CD4-positive, CD25-positive, alpha-beta regulatory T cell (primary cell): Measurements from ENCODE around the gene DNAH6. TPM values are rescaled to one million over a fixed set of nuclear protein-coding genes. Genes with fewer than 3 reads are reported as not detected.
"Not testable (repeated sequence)": the region's sequence is repeated elsewhere in the genome, so short reads cannot be mapped to it uniquely, and the experiment has no call there.

Source experiments
- ATAC-seq, 2 donors: fragments of 150-1000 bp; cut with Tn5 transposase; one replicate each; pipeline ENCODE4 v1.10.0; 2021; ENCODE audit warnings: low read depth in 2 of 2, moderate number of reproducible peaks in 2 of 2, moderate library complexity in 1 of 2
- DNase-seq, 3 donors: peaks; one replicate each; pipeline versions ENCODE4 v3.0.0 to v3.0.0-alpha.2; 2012 to 2022; ENCODE audit warnings: mixed read lengths in 1 of 3
- H3K27ac ChIP-seq: one replicate; pipeline ENCODE4 v1.7.0; 2013; ENCODE audit warnings: mild to moderate bottlenecking, low read length; ENCODE audit not compliant: insufficient read depth, poor library complexity, severe bottlenecking
- H3K27me3 ChIP-seq: one replicate; pipeline ENCODE4 v1.7.0; 2013; ENCODE audit warnings: low read length; ENCODE audit not compliant: control insufficient read depth, insufficient read depth
- H3K36me3 ChIP-seq: one replicate; pipeline ENCODE4 v1.7.0; 2013; ENCODE audit warnings: mild to moderate bottlenecking, low read length, moderate library complexity; ENCODE audit not compliant: control insufficient read depth, insufficient read depth
- H3K4me1 ChIP-seq: 2 replicates; pipeline ENCODE4 v1.7.0; 2013; ENCODE audit warnings: mild to moderate bottlenecking, low read length; ENCODE audit not compliant: insufficient read depth, control insufficient read depth, poor library complexity, severe bottlenecking
- H3K4me3 ChIP-seq: one replicate; pipeline ENCODE4 v1.7.0; 2013; ENCODE audit warnings: low read depth, mild to moderate bottlenecking, low read length, moderate library complexity
- H3K9me3 ChIP-seq, 2 experiments: 1 replicate in 1 of 2; 2 replicates in 1 of 2; pipeline ENCODE4 v1.7.0; 2013; ENCODE audit warnings: low read length in 2 of 2, mild to moderate bottlenecking in 1 of 2, moderate library complexity in 1 of 2; ENCODE audit not compliant: control insufficient read depth in 2 of 2
- H3K27ac Mint-ChIP-seq, 3 donors: one replicate each; pipeline ENCODE4 v1.8.0; 2020 to 2022; ENCODE audit warnings: mild to moderate bottlenecking in 3 of 3, mixed read lengths in 3 of 3, moderate library complexity in 2 of 3
- H3K27me3 Mint-ChIP-seq: one replicate; pipeline ENCODE4 v1.8.0; 2022; ENCODE audit warnings: mild to moderate bottlenecking, mixed read lengths
- H3K36me3 Mint-ChIP-seq: one replicate; pipeline ENCODE4 v1.8.0; 2020; ENCODE audit warnings: mixed read lengths
- H3K4me1 Mint-ChIP-seq, 4 donors: one replicate each; pipeline ENCODE4 v1.8.0; 2020 to 2022; ENCODE audit warnings: mixed read lengths in 4 of 4, mild to moderate bottlenecking in 1 of 4
- H3K4me3 Mint-ChIP-seq, 4 donors: one replicate each; pipeline ENCODE4 v1.8.0; 2020 to 2022; ENCODE audit warnings: mild to moderate bottlenecking in 4 of 4, mixed read lengths in 4 of 4, moderate library complexity in 3 of 4
- H3K9me3 Mint-ChIP-seq, 7 donors: one replicate each; pipeline ENCODE4 v1.8.0; 2020 to 2022; ENCODE audit warnings: mixed read lengths in 7 of 7, mild to moderate bottlenecking in 3 of 7, moderate library complexity in 2 of 7
- polyA plus RNA-seq, 4 donors: library from polyadenylated mRNA; unstranded; fragments of 300-500 nt; fragmentation: Illumina TruSeq; gene quantifications; one replicate each; pipeline ENCODE4 v1.2.3, GENCODE V29; 2021
- total RNA-seq: library from RNA; stranded (reverse); gene quantifications from one replicate; pipeline ENCODE4 v1.2.3, GENCODE V29; 2022

DNAH6 gene
- total and polyA plus RNA-seq, 5 donors from 2014 or later: 0.17 to 1.1 (median 0.52) TPM

GRCh38 chr2:84858937-84859336 lies 342.6 kb downstream of the DNAH6 start:
- H3K9me3 ChIP-seq: no peaks in the 10 kb centered on the region
- H3K4me1 Mint-ChIP-seq: peaks cover 20 to 96% (median 69%) of the 10 kb centered on the region in 4 donors
- H3K4me3 Mint-ChIP-seq: peak overlapping the region; percentile 39 to 81 (median 75)
- peak overlapping the region; percentile 92 to 97 (median 97) for H3K27ac Mint-ChIP-seq
- peak overlapping the region; percentile 54 for H3K4me3 ChIP-seq
- peaks cover 83% of the 10 kb centered on the region for H3K4me1 ChIP-seq
- no peaks in the 10 kb centered on the region for H3K36me3 ChIP-seq
- ATAC-seq (no peak), DNase-seq (no peak)
- H3K27me3 ChIP-seq: no peaks in the 10 kb centered on the region
- no peaks in the 10 kb centered on the region for H3K27me3 Mint-ChIP-seq
- H3K9me3 Mint-ChIP-seq: peaks cover 0 to 4% (median 0%) of the 10 kb centered on the region in 7 donors
- H3K27ac ChIP-seq: peak overlapping the region; percentile 42
- H3K36me3 Mint-ChIP-seq: peaks cover 28% of the 10 kb centered on the region

GRCh38 chr2:84861539-84861938 lies 345.2 kb downstream of the DNAH6 start:
- Histone ChIP-seq H3K4me3 (no peak overlapping the region), H3K36me3 (no peaks in the 10 kb centered on the region), H3K9me3 (no peaks in the 10 kb centered on the region), H3K4me1 (peaks cover 72% of the 10 kb centered on the region), H3K27me3 (no peaks in the 10 kb centered on the region), H3K27ac (peak overlapping the region; percentile 7)
- Mint-ChIP-seq H3K4me1 (peaks cover 23 to 96% (median 65%) of the 10 kb centered on the region in 4 donors), H3K9me3 (peaks cover 0 to 4% (median 0%) of the 10 kb centered on the region in 7 donors), H3K36me3 (peaks cover 24% of the 10 kb centered on the region), H3K27me3 (no peaks in the 10 kb centered on the region), H3K27ac (peak overlapping the region; percentile 82 to 93 (median 92)), H3K4me3 (peak overlapping the region in 3 of 4 donors; percentile 48 to 70 (median 55))
- DNase-seq (no peak), ATAC-seq (no peak)

DNA sequence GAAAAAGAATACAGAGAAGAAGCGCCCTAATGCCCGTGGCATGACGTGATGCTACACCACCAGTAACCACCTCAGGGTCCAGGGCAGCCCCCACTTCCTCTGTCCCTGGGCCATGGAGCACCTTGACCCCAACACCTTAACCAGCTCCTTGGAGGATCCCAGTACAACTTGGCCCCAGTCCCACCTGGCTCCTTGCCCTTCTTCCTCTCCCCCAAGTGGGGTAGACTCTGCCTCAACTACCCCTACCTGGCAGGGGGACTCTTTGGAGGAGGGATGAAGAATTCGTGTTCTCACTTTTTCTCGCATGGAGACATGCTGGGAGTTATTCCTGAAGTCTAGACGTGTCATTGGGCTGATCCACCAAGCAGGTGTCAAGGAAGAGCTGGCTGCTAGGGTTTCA lies 345.7 kb downstream of the DNAH6 start:
- no peaks in the 10 kb centered on the region for H3K27me3 Mint-ChIP-seq
- H3K36me3 ChIP-seq: no peaks in the 10 kb centered on the region
- peak overlapping the region in 3 of 4 donors; percentile 48 to 70 (median 55) for H3K4me3 Mint-ChIP-seq
- no peak overlapping the region for H3K27ac ChIP-seq
- ATAC-seq: no peak
- H3K9me3 Mint-ChIP-seq: peaks cover 0 to 4% (median 0%) of the 10 kb centered on the region in 7 donors
- H3K27ac Mint-ChIP-seq: peak overlapping the region; percentile 82 to 93 (median 92)
- DNase-seq: no peak
- H3K27me3 ChIP-seq: no peaks in the 10 kb centered on the region
- no peaks in the 10 kb centered on the region for H3K9me3 ChIP-seq
- peaks cover 19 to 96% (median 64%) of the 10 kb centered on the region in 4 donors for H3K4me1 Mint-ChIP-seq
- H3K36me3 Mint-ChIP-seq: peaks cover 22% of the 10 kb centered on the region
- no peak overlapping the region for H3K4me3 ChIP-seq
- peaks cover 67% of the 10 kb centered on the region for H3K4me1 ChIP-seq

- ATAC-seq: peak; percentile 74 to 75
- peak in 2 of 3 donors; percentile 58 to 65 for DNase-seq
- Histone ChIP-seq H3K4me3 (no peak overlapping the region), H3K27ac (peak overlapping the region; percentile 30), H3K27me3 (no peaks in the 10 kb centered on the region), H3K36me3 (peaks cover 4% of the 10 kb centered on the region), H3K4me1 (peaks cover 44% of the 10 kb centered on the region), H3K9me3 (no peaks in the 10 kb centered on the region)
- Mint-ChIP-seq H3K27ac (peak overlapping the region; percentile 91 to 96 (median 92)), H3K27me3 (no peaks in the 10 kb centered on the region), H3K9me3 (no peaks in the 10 kb centered on the region), H3K4me3 (peak overlapping the region; percentile 7 to 67 (median 39)), H3K36me3 (peaks cover 23% of the 10 kb centered on the region), H3K4me1 (peaks cover 8 to 84% (median 53%) of the 10 kb centered on the region in 4 donors)
Observed at GRCh38 chr2:84865181-84865783, 349.0 kb downstream of the DNAH6 start.

- H3K27ac ChIP-seq: no peak overlapping the region
- no peak overlapping the region for H3K4me3 Mint-ChIP-seq
Observed at GRCh38 chr2:84866122-84866521, 349.8 kb downstream of the DNAH6 start.

GRCh38 chr2:84868327-84868726 lies 352.0 kb downstream of the DNAH6 start:
- H3K27ac Mint-ChIP-seq: peak overlapping the region; percentile 15 to 92 (median 48)
- not testable (repeated sequence) for H3K9me3 Mint-ChIP-seq, H3K9me3 ChIP-seq, ATAC-seq, H3K27ac ChIP-seq, H3K4me3 Mint-ChIP-seq, H3K27me3 ChIP-seq, H3K36me3 ChIP-seq, H3K4me3 ChIP-seq, H3K27me3 Mint-ChIP-seq, DNase-seq
- H3K4me1 Mint-ChIP-seq: peaks cover 13 to 78% (median 54%) of the 10 kb centered on the region in 4 donors
- H3K4me1 ChIP-seq: peaks cover 27% of the 10 kb centered on the region
- peaks cover 36% of the 10 kb centered on the region for H3K36me3 Mint-ChIP-seq

More at GRCh38 chr2:84866122-84866521, 349.8 kb downstream of the DNAH6 start:
- Histone ChIP-seq H3K9me3 (no peaks in the 10 kb centered on the region), H3K27me3 (no peaks in the 10 kb centered on the region), H3K36me3 (peaks cover 4% of the 10 kb centered on the region), H3K4me3 (no peak overlapping the region), H3K4me1 (peaks cover 41% of the 10 kb centered on the region)
- peak overlapping the region in 1 of 3 donors; percentile 92 for H3K27ac Mint-ChIP-seq
- peaks cover 12 to 84% (median 57%) of the 10 kb centered on the region in 4 donors for H3K4me1 Mint-ChIP-seq
- no peaks in the 10 kb centered on the region for H3K27me3 Mint-ChIP-seq
- peaks cover 28% of the 10 kb centered on the region for H3K36me3 Mint-ChIP-seq
- ATAC-seq: no peak
- DNase-seq: no peak
- no peaks in the 10 kb centered on the region for H3K9me3 Mint-ChIP-seq

Other genes with a start within 250 kb of the DNAH6 start
- 47.4 TPM for gene SUCLG1, start 57.2 kb upstream of the DNAH6 start, total RNA-seq
- 100 to 1,000 TPM in 2 of 4 donors, 10 to 100 TPM in 2; 94.7 to 116 (median 101) TPM for gene SUCLG1, start 57.2 kb upstream of the DNAH6 start, polyA plus RNA-seq